MM.1S (cell line): Measurements from ENCODE around the gene PLA2G4B.

Experiments
- DNase-seq: peaks from one replicate; pipeline ENCODE4 v3.0.0-alpha.2; 2015
- H2AFZ ChIP-seq: fragments of 300-600 bp; sonication (generic); 2 replicates; pipeline ENCODE4 v1.6.0; 2016; ENCODE audit warnings: antibody characterized with exemption, low read length
- H3F3A ChIP-seq: fragments of 300-600 bp; sonication (generic); 2 replicates; pipeline ENCODE4 v1.6.1; 2016; ENCODE audit warnings: mild to moderate bottlenecking, antibody characterized with exemption, low read length, moderate library complexity, mixed read lengths; ENCODE audit not compliant: insufficient read depth
- H3K27ac ChIP-seq: fragments of 300-600 bp; sonication (generic); 2 replicates; pipeline ENCODE4 v1.5.1; 2016; ENCODE audit warnings: mild to moderate bottlenecking, low read length
- H3K27me3 ChIP-seq: fragments of 300-600 bp; sonication (generic); replicated peaks from 2 replicates; pipeline ENCODE4 v1.6.0; 2016; ENCODE audit warnings: low read length; ENCODE audit not compliant: insufficient read depth
- H3K36me3 ChIP-seq: fragments of 300-600 bp; sonication (generic); replicated peaks from 2 replicates; pipeline ENCODE4 v1.6.1; 2016; ENCODE audit warnings: mild to moderate bottlenecking, low read length, mixed read lengths; ENCODE audit not compliant: insufficient read depth
- H3K4me1 ChIP-seq: fragments of 300-600 bp; sonication (generic); 2 replicates; pipeline ENCODE4 v1.6.1; 2016; ENCODE audit warnings: low read length, mixed read lengths
- H3K4me2 ChIP-seq: fragments of 300-600 bp; sonication (generic); 2 replicates; pipeline ENCODE4 v1.6.0; 2016; ENCODE audit warnings: low read depth, low read length
- H3K4me3 ChIP-seq: fragments of 300-600 bp; sonication (generic); 2 replicates; pipeline ENCODE4 v1.5.1; 2016; ENCODE audit warnings: low read length, mixed read lengths
- H3K79me2 ChIP-seq: fragments of 300-600 bp; sonication (generic); 2 replicates; pipeline ENCODE4 v1.6.1; 2016; ENCODE audit warnings: mixed run types, low read length, mixed read lengths
- H3K9ac ChIP-seq: fragments of 300-600 bp; sonication (generic); 2 replicates; pipeline ENCODE4 v1.6.1; 2016; ENCODE audit warnings: low read length, mixed read lengths
- H3K9me2 ChIP-seq: fragments of 300-600 bp; sonication (generic); replicated peaks from 2 replicates; pipeline ENCODE4 v1.6.1; 2016; ENCODE audit warnings: mild to moderate bottlenecking, low read length, mixed read lengths; ENCODE audit not compliant: insufficient read depth
- H3K9me3 ChIP-seq: fragments of 300-600 bp; sonication (generic); replicated peaks from 2 replicates; pipeline ENCODE4 v1.6.1; 2016; ENCODE audit warnings: mild to moderate bottlenecking, low read length, mixed read lengths; ENCODE audit not compliant: insufficient read depth
- H4K20me1 ChIP-seq: fragments of 300-600 bp; sonication (generic); 2 replicates; pipeline ENCODE4 v1.6.1; 2016; ENCODE audit warnings: mild to moderate bottlenecking, low read length, moderate library complexity, mixed read lengths; ENCODE audit not compliant: insufficient read depth
- CTCF ChIP-seq: fragments of 300-600 bp; sonication (generic); IDR thresholded peaks from 2 replicates; pipeline ENCODE4 v1.5.1; 2016; ENCODE audit warnings: antibody characterized with exemption, low read length, mixed read lengths
- EZH2 ChIP-seq: fragments of 300-600 bp; sonication (generic); optimal IDR thresholded peaks from 2 replicates; pipeline ENCODE3; 2017; ENCODE audit warnings: low read depth, mild to moderate bottlenecking, antibody characterized with exemption, low read length, mixed read lengths
- EZH2phosphoT487 ChIP-seq: fragments of 300-600 bp; sonication (generic); IDR thresholded peaks from 2 replicates; pipeline ENCODE4 v1.6.1; 2018; ENCODE audit warnings: antibody characterized with exemption, low read length

The PLA2G4B gene

GRCh38 chr15:41893422-41894250 is 55.0 kb downstream of the PLA2G4B start, which contains the start of gene SPTBN5:
Gene SPTBN5, minus strand, starts transcription at chr15:41894053. Its CDS starts 556 bp downstream, at chr15:41893497.
- Histone ChIP-seq H2AFZ (no peak within 1 kb of the TSS), H4K20me1 (no peaks in the 10 kb centered on the region), H3K79me2 (no peaks in the 10 kb centered on the region), H3K4me2 (no peak within 1 kb of the TSS), H3K4me1 (0 out of 2 replicates have a peak, but pooled peaks cover 1% of the 10 kb centered on the region), H3K9ac (no peak within 1 kb of the TSS), H3K9me3 (no peaks in the 10 kb centered on the region), H3K27ac (no peak within 1 kb of the TSS), H3K4me3 (no peak within 1 kb of the TSS), H3F3A (no peaks in the 10 kb centered on the region), H3K36me3 (no peaks in the 10 kb centered on the region), H3K27me3 (no peaks in the 10 kb centered on the region), H3K9me2 (no peaks in the 10 kb centered on the region)
- DNase-seq = no peak
- TF ChIP-seq CTCF = no peak
- no peak for TF ChIP-seq EZH2
- no peak for TF ChIP-seq EZH2phosphoT487

GRCh38 chr15:41894251-41894790 is 55.7 kb downstream of the PLA2G4B start:
- H3K36me3 ChIP-seq = no peaks in the 10 kb centered on the region
- no peak overlapping the region for H3K4me3 ChIP-seq
- no peaks in the 10 kb centered on the region for H3K4me1 ChIP-seq
- H4K20me1 ChIP-seq = no peaks in the 10 kb centered on the region
- H2AFZ ChIP-seq = no peak overlapping the region
- H3K9me3 ChIP-seq = no peaks in the 10 kb centered on the region
- no peak overlapping the region for H3K4me2 ChIP-seq
- no peak overlapping the region for H3K27ac ChIP-seq
- H3K9me2 ChIP-seq = no peaks in the 10 kb centered on the region
- TF ChIP-seq CTCF (no peak), EZH2 (no peak)
- H3K79me2 ChIP-seq = no peaks in the 10 kb centered on the region
- no peaks in the 10 kb centered on the region for H3F3A ChIP-seq
- no peak for DNase-seq
- no peaks in the 10 kb centered on the region for H3K27me3 ChIP-seq
- no peak overlapping the region for H3K9ac ChIP-seq

DNA sequence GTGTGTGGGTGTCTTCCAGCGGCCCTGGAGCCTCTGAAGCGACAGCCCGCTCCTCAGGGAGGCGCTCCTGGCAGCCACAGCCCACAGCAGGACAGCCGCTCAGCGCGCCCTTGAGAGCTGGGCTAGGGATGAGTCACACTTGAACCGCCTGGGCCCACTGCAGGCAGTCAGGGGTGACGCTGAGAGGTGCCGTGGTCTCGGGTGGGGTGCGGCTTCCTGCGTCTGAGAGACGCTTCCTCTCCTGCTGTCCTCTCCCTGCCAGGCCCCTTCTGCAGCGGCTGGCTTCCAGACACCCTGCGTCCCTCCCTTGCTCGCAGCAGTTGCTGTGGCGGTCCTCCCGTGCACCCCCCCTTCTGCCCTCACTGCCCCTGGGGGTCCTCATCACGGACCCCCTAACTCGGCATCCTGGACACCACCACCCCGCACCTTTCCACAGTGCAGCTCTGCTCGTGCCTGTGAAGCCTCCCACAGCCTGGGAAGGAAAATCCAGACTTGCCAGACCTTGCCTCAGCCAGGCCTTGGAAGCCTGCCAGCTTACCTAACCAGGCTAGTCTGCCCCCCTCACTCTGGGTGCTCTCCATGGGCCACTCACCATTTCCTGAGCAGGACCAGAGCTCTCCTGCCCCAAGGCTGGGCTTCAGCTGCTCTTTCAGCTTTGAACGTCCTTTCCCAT is 56.3 kb downstream of the PLA2G4B start:
- Histone ChIP-seq H2AFZ (no peak overlapping the region), H3K36me3 (no peaks in the 10 kb centered on the region), H3K4me2 (no peak overlapping the region), H3K9me3 (no peaks in the 10 kb centered on the region), H3K27me3 (no peaks in the 10 kb centered on the region), H3K27ac (no peak overlapping the region), H3K9ac (no peak overlapping the region), H4K20me1 (no peaks in the 10 kb centered on the region), H3F3A (no peaks in the 10 kb centered on the region), H3K4me1 (no peaks in the 10 kb centered on the region), H3K79me2 (no peaks in the 10 kb centered on the region), H3K4me3 (no peak overlapping the region), H3K9me2 (no peaks in the 10 kb centered on the region)
- DNase-seq = no peak
- TF ChIP-seq CTCF (no peak), EZH2 (no peak), EZH2phosphoT487 (no peak)
